ENCODE results near the gene GIGYF1.

Gene GIGYF1

GRCh38 chr7:100694098-100694745, at the start of gene GIGYF1:
GIGYF1 (minus strand) TSS chr7:100694250; CDS start chr7:100688238, 6,012 bp downstream.
- 0 out of 2 replicates have a peak within 1 kb of the TSS, but pooled peaks have one; percentile 70 for H2AFZ ChIP-seq (ENCODE audit: low read length)
- peaks cover 13% of the 10 kb centered on the region for H3F3A ChIP-seq (ENCODE audit: insufficient read depth, low read length)
- H3K27ac ChIP-seq (ENCODE audit: low read length) = no peak within 1 kb of the TSS
- H3K9me3 ChIP-seq (replicated peaks; ENCODE audit: insufficient read depth, low read length) = no peaks in the 10 kb centered on the region
- TF ChIP-seq EZH2phosphoT487 (IDR thresholded peaks at IDR 0.05; ENCODE audit: low read length) = no peak
- TF ChIP-seq EZH2 (optimal IDR thresholded peaks at IDR 0.05; ENCODE audit: low read depth, low read length) = no peak
- no peak for TF ChIP-seq CTCF (IDR thresholded peaks at IDR 0.05; ENCODE audit: low read length)
- H3K4me1 ChIP-seq (ENCODE audit: low read length) = peaks cover 25% of the 10 kb centered on the region
- no peaks in the 10 kb centered on the region for H3K9me2 ChIP-seq (replicated peaks; ENCODE audit: insufficient read depth, low read length)
- peaks cover 42% of the 10 kb centered on the region for H3K79me2 ChIP-seq (ENCODE audit: low read length)
- peaks cover 4% of the 10 kb centered on the region; the same call in 1 of the 2 replicates for H4K20me1 ChIP-seq (ENCODE audit: insufficient read depth, low read length)
- peaks cover 36% of the 10 kb centered on the region for H3K27me3 ChIP-seq (replicated peaks; ENCODE audit: insufficient read depth, low read length)
- H3K4me2 ChIP-seq (ENCODE audit: low read depth, low read length) = peak within 1 kb of the TSS; percentile 71
- DNase-seq = peak; percentile 57
- H3K9ac ChIP-seq (ENCODE audit: low read length) = peak within 1 kb of the TSS; percentile 81
- no peaks in the 10 kb centered on the region for H3K36me3 ChIP-seq (replicated peaks; ENCODE audit: insufficient read depth, low read length)
- H3K4me3 ChIP-seq (ENCODE audit: low read length) = peak within 1 kb of the TSS; percentile 91

- Histone ChIP-seq H3K4me2 (ENCODE audit: low read depth, low read length) (no peak overlapping the region), H3F3A (ENCODE audit: insufficient read depth, low read length) (no peaks in the 10 kb centered on the region), H3K36me3 (replicated peaks; ENCODE audit: insufficient read depth, low read length) (no peaks in the 10 kb centered on the region), H3K9me2 (replicated peaks; ENCODE audit: insufficient read depth, low read length) (no peaks in the 10 kb centered on the region), H2AFZ (ENCODE audit: low read length) (no peak overlapping the region), H3K27me3 (replicated peaks; ENCODE audit: insufficient read depth, low read length) (peaks cover 66% of the 10 kb centered on the region), H3K9me3 (replicated peaks; ENCODE audit: insufficient read depth, low read length) (no peaks in the 10 kb centered on the region), H3K4me3 (ENCODE audit: low read length) (no peak overlapping the region), H4K20me1 (ENCODE audit: insufficient read depth, low read length) (no peaks in the 10 kb centered on the region), H3K27ac (ENCODE audit: low read length) (no peak overlapping the region), H3K9ac (ENCODE audit: low read length) (no peak overlapping the region), H3K79me2 (ENCODE audit: low read length) (no peaks in the 10 kb centered on the region), H3K4me1 (ENCODE audit: low read length) (no peaks in the 10 kb centered on the region)
- DNase-seq = no peak
- no peak for TF ChIP-seq CTCF (IDR thresholded peaks at IDR 0.05; ENCODE audit: low read length)
- no peak for TF ChIP-seq EZH2 (optimal IDR thresholded peaks at IDR 0.05; ENCODE audit: low read depth, low read length)
- TF ChIP-seq EZH2phosphoT487 (IDR thresholded peaks at IDR 0.05; ENCODE audit: low read length) = no peak
Measured at GRCh38 chr7:100739934-100740333, 45.9 kb upstream of the GIGYF1 start.

GRCh38 chr7:100736671-100737070, 42.6 kb upstream of the GIGYF1 start:
- H2AFZ ChIP-seq (ENCODE audit: low read length) = no peak overlapping the region
- no peaks in the 10 kb centered on the region for H3K9me3 ChIP-seq (replicated peaks; ENCODE audit: insufficient read depth, low read length)
- TF ChIP-seq CTCF (IDR thresholded peaks at IDR 0.05; ENCODE audit: low read length) = no peak
- TF ChIP-seq EZH2 (optimal IDR thresholded peaks at IDR 0.05; ENCODE audit: low read depth, low read length) = no peak
- TF ChIP-seq EZH2phosphoT487 (IDR thresholded peaks at IDR 0.05; ENCODE audit: low read length) = no peak
- no peaks in the 10 kb centered on the region for H3K4me1 ChIP-seq (ENCODE audit: low read length)
- H3K4me3 ChIP-seq (ENCODE audit: low read length) = no peak overlapping the region
- no peaks in the 10 kb centered on the region for H3K36me3 ChIP-seq (replicated peaks; ENCODE audit: insufficient read depth, low read length)
- H3K9ac ChIP-seq (ENCODE audit: low read length) = no peak overlapping the region
- H3K79me2 ChIP-seq (ENCODE audit: low read length) = no peaks in the 10 kb centered on the region
- H3K9me2 ChIP-seq (replicated peaks; ENCODE audit: insufficient read depth, low read length) = no peaks in the 10 kb centered on the region
- H3K27ac ChIP-seq (ENCODE audit: low read length) = no peak overlapping the region
- peaks cover 78% of the 10 kb centered on the region for H3K27me3 ChIP-seq (replicated peaks; ENCODE audit: insufficient read depth, low read length)
- DNase-seq = no peak
- H3K4me2 ChIP-seq (ENCODE audit: low read depth, low read length) = no peak overlapping the region
- no peaks in the 10 kb centered on the region for H4K20me1 ChIP-seq (ENCODE audit: insufficient read depth, low read length)
- no peaks in the 10 kb centered on the region for H3F3A ChIP-seq (ENCODE audit: insufficient read depth, low read length)

All from MM.1S (cell line).